CD4-positive, alpha-beta T cell (primary cell): Measurements from ENCODE around the gene SLCO4A1. TPM values are rescaled to one million over a fixed set of nuclear protein-coding genes. Genes with fewer than 3 reads are reported as not detected.

Source experiments
- ATAC-seq: fragments of 200-7000 bp; cut with Tn5 transposase; one replicate; pipeline ENCODE4 v1.10.0; 2022; ENCODE audit warnings: mild to moderate bottlenecking; ENCODE audit not compliant: poor library complexity
- CTCF ChIA-PET: fragments of 350-600 bp; sonication (Branson Sonifier 250); formaldehyde crosslinking; loops from one replicate; lab custom pipeline; 2021; ENCODE audit warnings: antibody characterized with exemption, inconsistent platforms; lab: Charles Lee
- POLR2A ChIA-PET: fragments of 350-600 bp; sonication (Branson Sonifier 250); formaldehyde crosslinking; loops from one replicate; lab custom pipeline; 2021; ENCODE audit warnings: antibody characterized with exemption, inconsistent platforms; lab: Charles Lee
- DNase-seq, 14 experiments: peaks; one replicate each; pipeline ENCODE4 v3.0.0-alpha.2; 2013 to 2020; ENCODE audit warnings: mixed read lengths in 2 of 14
- H3K27ac ChIP-seq, 2 donors: one replicate each; pipeline versions ENCODE4 v1.5.1 to v1.7.0; 2013; ENCODE audit warnings: low read length in 2 of 2, low read depth in 1 of 2, mild to moderate bottlenecking in 1 of 2
- H3K27me3 ChIP-seq, 2 experiments: 1 replicate in 1 of 2; 2 replicates in 1 of 2; pipeline versions ENCODE4 v1.6.1 to v1.7.0; 2013; ENCODE audit warnings: low read length in 2 of 2, control low read depth in 1 of 2, mild to moderate bottlenecking in 1 of 2, moderate library complexity in 1 of 2; ENCODE audit not compliant: insufficient read depth in 2 of 2, control insufficient read depth in 1 of 2
- H3K36me3 ChIP-seq: one replicate; pipeline ENCODE4 v1.6.1; 2013; ENCODE audit warnings: low read length, control low read depth; ENCODE audit not compliant: insufficient read depth
- H3K4me1 ChIP-seq: one replicate; pipeline ENCODE4 v1.6.1; 2013; ENCODE audit warnings: low read length, control low read depth; ENCODE audit not compliant: insufficient read depth
- H3K4me3 ChIP-seq: one replicate; pipeline ENCODE4 v1.5.1; 2013; ENCODE audit warnings: mild to moderate bottlenecking, low read length, moderate library complexity
- H3K9me3 ChIP-seq, 2 experiments: 1 replicate in 1 of 2; 2 replicates in 1 of 2; pipeline versions ENCODE4 v1.6.1 to v1.7.0; 2013; ENCODE audit warnings: low read length in 2 of 2, mild to moderate bottlenecking in 2 of 2, control low read depth in 1 of 2, moderate library complexity in 1 of 2; ENCODE audit not compliant: control insufficient read depth in 1 of 2, insufficient read depth in 1 of 2
- H3K27ac Mint-ChIP-seq: one replicate; pipeline ENCODE4 v1.8.0; 2020; ENCODE audit warnings: mixed read lengths
- H3K27me3 Mint-ChIP-seq: one replicate; pipeline ENCODE4 v1.8.0; 2021; ENCODE audit warnings: mixed read lengths
- H3K36me3 Mint-ChIP-seq: one replicate; pipeline ENCODE4 v1.8.0; 2021; ENCODE audit warnings: low read depth, mixed read lengths
- H3K4me1 Mint-ChIP-seq: one replicate; pipeline ENCODE4 v1.8.0; 2021; ENCODE audit warnings: low read depth, mixed read lengths
- H3K4me3 Mint-ChIP-seq: one replicate; pipeline ENCODE4 v1.8.0; 2020; ENCODE audit warnings: mild to moderate bottlenecking, mixed read lengths
- H3K9me3 Mint-ChIP-seq: one replicate; pipeline ENCODE4 v1.8.0; 2020; ENCODE audit warnings: mixed read lengths
- CTCF ChIP-seq: fragments of 200-600 bp; IDR thresholded peaks from one replicate; pipeline ENCODE4 v1.8.0; 2022; ENCODE audit warnings: antibody characterized with exemption, mild to moderate bottlenecking
- intact Hi-C, 2 experiments: fragments of 100-400 bp; cut with DNase I in 1 of 2; cut with micrococcal nuclease in 1 of 2; formaldehyde crosslinking; loops; one replicate each; pipeline versions ENCODE4 v1.15.1 to v1.9.0; 2023 to 2025; cut with DNase I, micrococcal nuclease
- total RNA-seq, 174 experiments: library from RNA in 2 of 174; stranded (reverse) in 2 of 174; gene quantifications; one replicate each; pipeline ENCODE4 v1.2.3 and lab custom pipeline; 2021 to 2026

SLCO4A1 gene
- total RNA-seq, 2 experiments from 2014 or later = 2.3 to 2.5 TPM

- H3K4me1 ChIP-seq = peaks cover 33% of the 10 kb centered on the region
- DNase-seq (peak; percentile 22 to 81 (median 51)), ATAC-seq (peak; percentile 97)
- peak overlapping the region; percentile 10 to 48 for H3K27ac ChIP-seq
- ChIA-PET CTCF (interaction anchor here (1.3 kb wide), 1 partner anchor 24 kb away, joined by 6 read pairs; no protein-coding TSS in a partner anchor), POLR2A (interaction anchor here (1.0 to 1.5 kb wide), 6 partner anchors 12 to 80 kb away, joined by 3 to 13 read pairs (median 5); partner anchors contain the start of gene MRGBP)
- peaks cover 7 to 14% of the 10 kb centered on the region in 2 experiments for H3K9me3 ChIP-seq
- peaks cover 5% of the 10 kb centered on the region for H3K9me3 Mint-ChIP-seq
- peak overlapping the region; percentile 19 for H3K4me3 ChIP-seq
- H3K27me3 Mint-ChIP-seq = no peaks in the 10 kb centered on the region
- no peak for TF ChIP-seq CTCF
- H3K27me3 ChIP-seq = no peaks in the 10 kb centered on the region
- peaks cover 35% of the 10 kb centered on the region for H3K4me1 Mint-ChIP-seq
- peak overlapping the region; percentile 89 for H3K27ac Mint-ChIP-seq
- peak overlapping the region; percentile 62 for H3K4me3 Mint-ChIP-seq
- peaks cover under 1% of the 10 kb centered on the region for H3K36me3 Mint-ChIP-seq
- H3K36me3 ChIP-seq = no peaks in the 10 kb centered on the region
- intact Hi-C loops = loop anchor here (1.0 to 2.0 kb wide), 2 partner anchors 22 to 24 kb away; no protein-coding TSS in a partner anchor
Observed at GRCh38 chr20:62716198-62716940, 74.1 kb downstream of the SLCO4A1 start.

- ChIA-PET POLR2A (interaction anchor here (1.0 to 1.5 kb wide), 6 partner anchors 12 to 80 kb away, joined by 3 to 13 read pairs (median 5); partner anchors contain the start of gene MRGBP), CTCF (interaction anchor here (1.3 kb wide), 1 partner anchor 24 kb away, joined by 6 read pairs; no protein-coding TSS in a partner anchor)
- no peak overlapping the region for H3K4me3 ChIP-seq
- intact Hi-C loops = loop anchor here (1.0 to 2.0 kb wide), 2 partner anchors 22 to 23 kb away; no protein-coding TSS in a partner anchor
- Mint-ChIP-seq H3K27ac (peak overlapping the region; percentile 89), H3K9me3 (peaks cover 8% of the 10 kb centered on the region), H3K36me3 (peaks cover 6% of the 10 kb centered on the region), H3K27me3 (no peaks in the 10 kb centered on the region), H3K4me3 (no peak overlapping the region), H3K4me1 (peaks cover 40% of the 10 kb centered on the region)
- H3K4me1 ChIP-seq = peaks cover 33% of the 10 kb centered on the region
- H3K27ac ChIP-seq = no peak overlapping the region
- no peaks in the 10 kb centered on the region for H3K27me3 ChIP-seq
- no peak for TF ChIP-seq CTCF
- ATAC-seq (no peak), DNase-seq (no peak)
- H3K9me3 ChIP-seq = peaks cover 8 to 18% of the 10 kb centered on the region in 2 experiments
- no peaks in the 10 kb centered on the region for H3K36me3 ChIP-seq
Observed at GRCh38 chr20:62716941-62717310, 74.6 kb downstream of the SLCO4A1 start.

- Histone ChIP-seq H3K9me3 (peaks cover 12 to 18% of the 10 kb centered on the region in 2 experiments), H3K4me3 (no peak overlapping the region), H3K36me3 (no peaks in the 10 kb centered on the region), H3K27ac (no peak overlapping the region), H3K27me3 (no peaks in the 10 kb centered on the region), H3K4me1 (peaks cover 33% of the 10 kb centered on the region)
- Mint-ChIP-seq H3K4me3 (no peak overlapping the region), H3K27ac (no peak overlapping the region), H3K27me3 (no peaks in the 10 kb centered on the region), H3K4me1 (peaks cover 46% of the 10 kb centered on the region), H3K9me3 (peaks cover 12% of the 10 kb centered on the region), H3K36me3 (peaks cover 6% of the 10 kb centered on the region)
- DNase-seq = no peak
- intact Hi-C loops = loop anchor here in 1 of 2 experiments (2.0 kb wide), 1 partner anchor 21 kb away; no protein-coding TSS in a partner anchor
- no peak for ATAC-seq
- CTCF ChIA-PET = interaction anchor here (1.3 kb wide), 1 partner anchor 40 kb away, joined by 3 read pairs; no protein-coding TSS in a partner anchor
- POLR2A ChIA-PET = interaction anchor here (1.6 kb wide), 2 partner anchors 22 to 76 kb away, joined by 5 to 7 read pairs; no protein-coding TSS in a partner anchor
- no peak for TF ChIP-seq CTCF
Observed at GRCh38 chr20:62717933-62718332, 75.6 kb downstream of the SLCO4A1 start.
